ENCODE results near the gene TAGLN2. TPM values are rescaled to one million over a fixed set of nuclear protein-coding genes. Genes with fewer than 3 reads are reported as not detected.

TAGLN2 gene
- total and polyA plus RNA-seq, 10 of the 15 experiments (the other 5 are each of a cell fraction or from before 2014, with no cell fraction given) = 155 to 611 (median 363) TPM

- peak; percentile 81 for TF ChIP-seq IKZF1 (conservative IDR thresholded peaks at IDR 0.05)
- TF ChIP-seq RFX5 (IDR thresholded peaks at IDR 0.05; ENCODE audit: low read depth, low read length) = no peak
- TF ChIP-seq GABPA (IDR thresholded peaks at IDR 0.05; ENCODE audit: low read depth) = peak; percentile 53; the same call in 1 of the 2 replicates
- no peak for TF ChIP-seq YY1 (IDR thresholded peaks at IDR 0.05; ENCODE audit: low read depth, low read length)
- TF ChIP-seq CTCF (IDR thresholded peaks at IDR 0.05 in 2 of 3, conservative IDR thresholded peaks at IDR 0.05 in 1 of 3; ENCODE audit: control insufficient read depth in 2 of 3, extremely low read depth in 1 of 3, insufficient read depth in 1 of 3, low read depth in 3 of 3, low read length in 3 of 3) = no peak
- peak in 1 of 2 experiments; percentile 74; a peak in 1 of 4 replicates for TF ChIP-seq EP300 (IDR thresholded peaks at IDR 0.05; ENCODE audit: borderline replicate concordance in 1 of 2, control insufficient read depth in 1 of 2, low read depth in 2 of 2, low read length in 2 of 2)
- TF ChIP-seq RELB (IDR thresholded peaks at IDR 0.05; ENCODE audit: low read depth) = peak; percentile 52; the same call in 1 of the 2 replicates
- TF ChIP-seq CBX5 (IDR thresholded peaks at IDR 0.05; ENCODE audit: low read depth) = no peak
- TF ChIP-seq ZBTB4 (CRISPR knock-in tag; IDR thresholded peaks at IDR 0.05) = no peak
- no peak for TF ChIP-seq MEF2A (IDR thresholded peaks at IDR 0.05; ENCODE audit: insufficient read depth, low read depth, low read length)
- TF ChIP-seq MXI1 (IDR thresholded peaks at IDR 0.05; ENCODE audit: low read depth, low read length) = no peak
- no peak for TF ChIP-seq SUPT20H (IDR thresholded peaks at IDR 0.05; ENCODE audit: borderline replicate concordance, control insufficient read depth, low read depth, low read length)
- peak; percentile 18; the same call in 1 of the 2 replicates for TF ChIP-seq NBN (IDR thresholded peaks at IDR 0.05)
- TF ChIP-seq GATAD2B (conservative IDR thresholded peaks at IDR 0.05; ENCODE audit: low read depth) = no peak
- TF ChIP-seq ATF7 (IDR thresholded peaks at IDR 0.05; ENCODE audit: low read depth) = peak; percentile 65; the same call in 1 of the 2 replicates
- no peak for TF ChIP-seq MYC (IDR thresholded peaks at IDR 0.05; ENCODE audit: insufficient read depth, insufficient read length, insufficient replicate concordance, low read length, severe bottlenecking)
Observed at GRCh38 chr1:159889821-159890252, 35.5 kb downstream of the TAGLN2 start (continued).

Data from GM12878 (cell line).